Measurements from ENCODE around the gene SEMA5B.

The SEMA5B gene

GRCh38 chr3:122941228-122942206 lies 86.0 kb downstream of the SEMA5B start:
- DNase-seq: no peak

GRCh38 chr3:122940628-122941086 lies 86.9 kb downstream of the SEMA5B start:
- DNase-seq: no peak

GRCh38 chr3:122938783-122939425 lies 88.7 kb downstream of the SEMA5B start:
- DNase-seq: no peak

- DNase-seq: no peak
Observed at GRCh38 chr3:122937745-122938144, 89.8 kb downstream of the SEMA5B start.

GRCh38 chr3:122936986-122937385 lies 90.6 kb downstream of the SEMA5B start:
- no peak for DNase-seq

- DNase-seq: no peak
Observed at GRCh38 chr3:122936335-122936734, 91.2 kb downstream of the SEMA5B start.

- DNase-seq: no peak
Observed at GRCh38 chr3:122934251-122934650, 93.3 kb downstream of the SEMA5B start.

GRCh38 chr3:122932251-122932967 lies 95.2 kb downstream of the SEMA5B start:
- DNase-seq: no peak

GRCh38 chr3:122931636-122932035 lies 95.9 kb downstream of the SEMA5B start:
- no peak for DNase-seq

GRCh38 chr3:122930063-122930997 lies 97.2 kb downstream of the SEMA5B start:
- DNase-seq: no peak

GRCh38 chr3:122929188-122930062 lies 98.1 kb downstream of the SEMA5B start:
- DNase-seq: no peak

- no peak for DNase-seq
Observed at GRCh38 chr3:122928396-122929187, 99.0 kb downstream of the SEMA5B start.

- DNase-seq: no peak
Observed at GRCh38 chr3:122927726-122928125, 99.8 kb downstream of the SEMA5B start.

- DNase-seq: no peak
Observed at GRCh38 chr3:122926811-122927210, 100.8 kb downstream of the SEMA5B start.

- no peak for DNase-seq
Observed at GRCh38 chr3:122926322-122926721, 101.2 kb downstream of the SEMA5B start.

GRCh38 chr3:122925756-122926155 lies 101.8 kb downstream of the SEMA5B start:
- no peak for DNase-seq

- DNase-seq: no peak
Observed at GRCh38 chr3:122924056-122924455, 103.5 kb downstream of the SEMA5B start.

GRCh38 chr3:122923611-122924010 lies 104.0 kb downstream of the SEMA5B start:
- DNase-seq: no peak

GRCh38 chr3:122921791-122922651 lies 105.5 kb downstream of the SEMA5B start:
- DNase-seq: no peak
